Mesenchymal stem cell (in vitro differentiated cells and primary cell): ENCODE data around the gene TLN1. TPM values are rescaled to one million over a fixed set of nuclear protein-coding genes. Genes with fewer than 3 reads are reported as not detected.

Source experiments
- small RNA-seq: library from polyadenylated mRNA; stranded (forward); fragments of <200 nt; extraction: miRNeasy Mini kit (QIAGEN cat#:217004); gene quantifications from one replicate; pipeline ENCODE3, GENCODE V24; 2013; ENCODE audit warnings: low read depth

The TLN1 gene

Small RNA genes within 50 kb of the gene (small RNA-seq; reads per million reads assigned to genes)
- gene MIR6853 (0.86 reads per million), gene RMRP (not detected), gene RN7SL22P (not detected)
